Upper lobe of left lung (tissue), 4 donors: ENCODE measurements around the gene TRIP13.
"Not testable (repeated sequence)": the region's sequence is repeated elsewhere in the genome, so short reads cannot be mapped to it uniquely, and the experiment has no call there.

Experiments
- POLR2A ChIP-seq, 4 donors: fragments of 450-650 bp; IDR thresholded peaks; one replicate each; pipeline ENCODE4 v1.5.1; 2016 to 2017; ENCODE audit warnings: antibody characterized with exemption in 4 of 4, mild to moderate bottlenecking in 2 of 4
- POLR2AphosphoS5 ChIP-seq, 2 donors: sonication (generic); formaldehyde crosslinking; IDR thresholded peaks; one replicate each; pipeline ENCODE4 v1.5.1; 2017; ENCODE audit warnings: antibody characterized with exemption in 2 of 2
- TF ChIP-seq, protein P1 (sequence below), 6 experiments: fragments of 450-650 bp in 4 of 6; fragments of 200-600 bp in 2 of 6; sonication (generic) in 2 of 6; IDR thresholded peaks; one replicate each; pipeline ENCODE4 v1.5.1; 2016 to 2019; ENCODE audit warnings: antibody characterized with exemption in 6 of 6

DNA sequence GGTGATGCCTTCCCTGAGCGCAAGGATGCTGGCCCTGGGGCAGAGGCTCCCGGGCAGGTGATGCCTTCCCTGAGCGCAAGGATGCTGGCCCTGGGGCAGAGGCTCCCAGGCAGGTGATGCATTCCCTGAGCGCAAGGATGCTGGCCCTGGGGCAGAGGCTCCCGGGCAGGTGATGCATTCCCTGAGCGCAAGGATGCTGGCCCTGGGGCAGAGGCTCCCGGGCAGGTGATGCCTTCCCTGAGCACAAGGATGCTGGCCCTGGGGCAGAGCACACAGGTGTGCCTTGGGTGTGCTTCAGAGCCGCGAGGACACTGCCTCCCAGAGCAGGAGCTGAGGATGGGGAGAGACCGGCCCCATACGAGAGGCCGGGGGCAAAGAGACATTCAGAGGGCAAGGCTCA is 22.7 kb downstream of the TRIP13 start:
- TF ChIP-seq, protein P1, sequence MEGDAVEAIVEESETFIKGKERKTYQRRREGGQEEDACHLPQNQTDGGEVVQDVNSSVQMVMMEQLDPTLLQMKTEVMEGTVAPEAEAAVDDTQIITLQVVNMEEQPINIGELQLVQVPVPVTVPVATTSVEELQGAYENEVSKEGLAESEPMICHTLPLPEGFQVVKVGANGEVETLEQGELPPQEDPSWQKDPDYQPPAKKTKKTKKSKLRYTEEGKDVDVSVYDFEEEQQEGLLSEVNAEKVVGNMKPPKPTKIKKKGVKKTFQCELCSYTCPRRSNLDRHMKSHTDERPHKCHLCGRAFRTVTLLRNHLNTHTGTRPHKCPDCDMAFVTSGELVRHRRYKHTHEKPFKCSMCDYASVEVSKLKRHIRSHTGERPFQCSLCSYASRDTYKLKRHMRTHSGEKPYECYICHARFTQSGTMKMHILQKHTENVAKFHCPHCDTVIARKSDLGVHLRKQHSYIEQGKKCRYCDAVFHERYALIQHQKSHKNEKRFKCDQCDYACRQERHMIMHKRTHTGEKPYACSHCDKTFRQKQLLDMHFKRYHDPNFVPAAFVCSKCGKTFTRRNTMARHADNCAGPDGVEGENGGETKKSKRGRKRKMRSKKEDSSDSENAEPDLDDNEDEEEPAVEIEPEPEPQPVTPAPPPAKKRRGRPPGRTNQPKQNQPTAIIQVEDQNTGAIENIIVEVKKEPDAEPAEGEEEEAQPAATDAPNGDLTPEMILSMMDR (IDR thresholded peaks at IDR 0.05) = not testable (repeated sequence)
- not testable (repeated sequence) for TF ChIP-seq POLR2AphosphoS5, POLR2A (IDR thresholded peaks at IDR 0.05)
